Neural cell (in vitro differentiated cells): Measurements from ENCODE around the gene SMC4. TPM values are rescaled to one million over a fixed set of nuclear protein-coding genes. Genes with fewer than 3 reads are reported as not detected.

Experiments
- H2AFZ ChIP-seq: fragments of 200-600, 300-800 bp; sonication (generic), shearing (Covaris generic); 2 replicates; pipeline ENCODE4 v1.6.0; 2014; ENCODE audit warnings: low read depth, mild to moderate bottlenecking, antibody characterized with exemption, low read length, moderate library complexity
- H3F3A ChIP-seq: fragments of 200-600 bp; shearing (Covaris generic); 2 replicates; pipeline ENCODE4 v1.6.1; 2016; ENCODE audit warnings: mild to moderate bottlenecking, moderate library complexity, mixed read lengths, antibody characterized with exemption, low read length; ENCODE audit not compliant: insufficient read depth, poor library complexity, severe bottlenecking
- H3K27ac ChIP-seq: fragments of 200-600, 300-800 bp; sonication (generic), shearing (Covaris generic); 2 replicates; pipeline ENCODE4 v1.5.1; 2014; ENCODE audit warnings: mild to moderate bottlenecking, low read length, moderate library complexity
- H3K27me3 ChIP-seq: fragments of 300-800, 200-600 bp; sonication (generic), shearing (Covaris generic); 2 replicates; pipeline ENCODE4 v1.6.0; 2014; ENCODE audit warnings: mild to moderate bottlenecking, low read depth, low read length, moderate library complexity; ENCODE audit not compliant: insufficient read depth
- H3K36me3 ChIP-seq: fragments of 300-800, 200-600 bp; sonication (generic), shearing (Covaris generic); 2 replicates; pipeline ENCODE4 v1.5.1; 2014; ENCODE audit warnings: mild to moderate bottlenecking, antibody characterized with exemption, low read length, moderate library complexity; ENCODE audit not compliant: insufficient read depth
- H3K4me2 ChIP-seq: fragments of 300-800, 200-600 bp; sonication (generic), shearing (Covaris generic); 2 replicates; pipeline ENCODE4 v1.6.0; 2014; ENCODE audit warnings: mild to moderate bottlenecking, low read length
- H3K4me3 ChIP-seq: fragments of 300-800, 200-600 bp; sonication (generic), shearing (Covaris generic); 2 replicates; pipeline ENCODE4 v1.5.1; 2014; ENCODE audit warnings: mild to moderate bottlenecking, low read length, moderate library complexity
- H3K79me2 ChIP-seq: fragments of 200-600 bp; shearing (Covaris generic); replicated peaks from 2 replicates; pipeline ENCODE4 v1.6.0; 2014; ENCODE audit warnings: mild to moderate bottlenecking, low read length, moderate library complexity; ENCODE audit not compliant: insufficient read depth
- H3K9ac ChIP-seq: fragments of 300-800, 200-600 bp; sonication (generic), shearing (Covaris generic); 2 replicates; pipeline ENCODE4 v1.6.1; 2016; ENCODE audit warnings: mild to moderate bottlenecking, low read length, mixed read lengths
- H3K9me2 ChIP-seq: fragments of 200-600 bp; shearing (Covaris generic); 2 replicates; pipeline ENCODE4 v1.6.1; 2016; ENCODE audit warnings: mild to moderate bottlenecking, low read length, mixed read lengths; ENCODE audit not compliant: insufficient read depth
- H3K9me3 ChIP-seq: fragments of 200-600, 300-800 bp; sonication (generic), shearing (Covaris generic); 2 replicates; pipeline ENCODE4 v1.6.1; 2016; ENCODE audit warnings: mild to moderate bottlenecking, mixed run types, low read length, moderate library complexity, mixed read lengths
- H4K20me1 ChIP-seq: fragments of 200-600 bp; shearing (Covaris generic); 2 replicates; pipeline ENCODE4 v1.6.1; 2016; ENCODE audit warnings: mild to moderate bottlenecking, mixed run types; ENCODE audit not compliant: insufficient read depth
- CTCF ChIP-seq: fragments of 450-650 bp; IDR thresholded peaks from 2 replicates; pipeline ENCODE4 v1.5.1; 2014; ENCODE audit warnings: antibody characterized with exemption, mild to moderate bottlenecking, moderate library complexity; ENCODE audit not compliant: poor library complexity, severe bottlenecking
- EP300 ChIP-seq: fragments of 450-650 bp; conservative IDR thresholded peaks from 2 replicates; pipeline ENCODE4 v1.6.1; 2014; ENCODE audit warnings: antibody characterized with exemption, mild to moderate bottlenecking, moderate library complexity; ENCODE audit not compliant: poor library complexity, severe bottlenecking
- EZH2 ChIP-seq: fragments of 200-600, 300-800 bp; shearing (Covaris generic), sonication (generic); IDR thresholded peaks from 2 replicates; pipeline ENCODE4 v1.6.1; 2014; ENCODE audit warnings: antibody characterized with exemption, low read length, borderline replicate concordance, mild to moderate bottlenecking; ENCODE audit not compliant: insufficient read depth, poor library complexity, severe bottlenecking
- MXI1 ChIP-seq: fragments of 450-650 bp; conservative IDR thresholded peaks from 2 replicates; pipeline ENCODE4 v1.6.1; 2014; ENCODE audit warnings: antibody characterized with exemption, mild to moderate bottlenecking; ENCODE audit not compliant: poor library complexity, severe bottlenecking
- POLR2AphosphoS5 ChIP-seq: IDR thresholded peaks from 2 replicates; pipeline ENCODE4 v1.6.1; 2012
- RAD21 ChIP-seq: fragments of 450-650 bp; conservative IDR thresholded peaks from 2 replicates; pipeline ENCODE4 v1.6.1; 2014; ENCODE audit warnings: antibody characterized with exemption, mild to moderate bottlenecking, moderate library complexity
- REST ChIP-seq: IDR thresholded peaks from 2 replicates; pipeline ENCODE4 v1.6.1; 2012; ENCODE audit warnings: borderline replicate concordance
- SMC3 ChIP-seq: fragments of 450-650 bp; conservative IDR thresholded peaks from 2 replicates; pipeline ENCODE4 v1.6.1; 2014; ENCODE audit warnings: antibody characterized with exemption, mild to moderate bottlenecking, moderate library complexity; ENCODE audit not compliant: poor library complexity
- TAF1 ChIP-seq: IDR thresholded peaks from 2 replicates; pipeline ENCODE4 v1.6.1; 2012; ENCODE audit warnings: low read depth
- polyA plus RNA-seq: library from polyadenylated mRNA; depleted of rRNA; stranded (reverse); fragments of >200 nt; gene quantifications from 2 replicates; pipeline ENCODE4 v1.2.3, GENCODE V29; 2014

The SMC4 gene
- polyA plus RNA-seq, 1 donor from 2014 or later, result 17.4 TPM

GRCh38 chr3:160475884-160476283 lies 76.4 kb downstream of the SMC4 start:
- Histone ChIP-seq H3K4me2 (no peak overlapping the region), H3K9ac (no peak overlapping the region), H2AFZ (no peak overlapping the region), H3K36me3 (no peaks in the 10 kb centered on the region), H4K20me1 (no peaks in the 10 kb centered on the region), H3K9me2 (no peaks in the 10 kb centered on the region), H3K9me3 (no peaks in the 10 kb centered on the region), H3K79me2 (no peaks in the 10 kb centered on the region), H3K4me3 (no peak overlapping the region), H3K27ac (no peak overlapping the region), H3K27me3 (no peaks in the 10 kb centered on the region), H3F3A (no peaks in the 10 kb centered on the region)
- no peak for TF ChIP-seq MXI1
- no peak for TF ChIP-seq CTCF
- no peak for TF ChIP-seq RAD21
- TF ChIP-seq POLR2AphosphoS5, result no peak
- no peak for TF ChIP-seq EP300
- no peak for TF ChIP-seq REST
- TF ChIP-seq SMC3, result no peak
- TF ChIP-seq EZH2, result no peak
- TF ChIP-seq TAF1, result no peak

- no peaks in the 10 kb centered on the region for H3K9me2 ChIP-seq
- no peak overlapping the region for H3K9ac ChIP-seq
- H3K27me3 ChIP-seq, result no peaks in the 10 kb centered on the region
- H3K4me2 ChIP-seq, result no peak overlapping the region
- H3K9me3 ChIP-seq, result no peaks in the 10 kb centered on the region
- no peak overlapping the region for H3K27ac ChIP-seq
- TF ChIP-seq RAD21 (no peak), EP300 (no peak), SMC3 (no peak), CTCF (no peak), POLR2AphosphoS5 (no peak), EZH2 (no peak), REST (no peak)
- no peaks in the 10 kb centered on the region for H3K79me2 ChIP-seq
- no peaks in the 10 kb centered on the region for H3F3A ChIP-seq
- H3K36me3 ChIP-seq, result no peaks in the 10 kb centered on the region
- H2AFZ ChIP-seq, result no peak overlapping the region
- H3K4me3 ChIP-seq, result no peak overlapping the region
- H4K20me1 ChIP-seq, result no peaks in the 10 kb centered on the region
Measured at GRCh38 chr3:160477750-160478149, 78.3 kb downstream of the SMC4 start.
